ENCODE data around the gene AP4S1.

- TF ChIP-seq CTCF (IDR thresholded peaks at IDR 0.05) (no peak), EZH2 (IDR thresholded peaks at IDR 0.05) (no peak)
Observed at GRCh38 chr14:31009836-31010574, 15.4 kb upstream of the AP4S1 start.
